Hepatocyte (in vitro differentiated cells): ENCODE measurements around the gene KIF27.
"Not testable (repeated sequence)": the region's sequence is repeated elsewhere in the genome, so short reads cannot be mapped to it uniquely, and the experiment has no call there.

ENCODE experiments used
- CTCF ChIP-seq: fragments of 200-600 bp; sonication (generic); IDR thresholded peaks from 2 replicates; pipeline ENCODE4 v1.5.1; 2016; ENCODE audit warnings: antibody characterized with exemption, mild to moderate bottlenecking; ENCODE audit not compliant: poor library complexity
- EZH2 ChIP-seq: fragments of 200-600 bp; sonication (generic); IDR thresholded peaks from 2 replicates; pipeline ENCODE4 v1.6.1; 2016; ENCODE audit warnings: antibody characterized with exemption, mild to moderate bottlenecking, borderline replicate concordance

DNA sequence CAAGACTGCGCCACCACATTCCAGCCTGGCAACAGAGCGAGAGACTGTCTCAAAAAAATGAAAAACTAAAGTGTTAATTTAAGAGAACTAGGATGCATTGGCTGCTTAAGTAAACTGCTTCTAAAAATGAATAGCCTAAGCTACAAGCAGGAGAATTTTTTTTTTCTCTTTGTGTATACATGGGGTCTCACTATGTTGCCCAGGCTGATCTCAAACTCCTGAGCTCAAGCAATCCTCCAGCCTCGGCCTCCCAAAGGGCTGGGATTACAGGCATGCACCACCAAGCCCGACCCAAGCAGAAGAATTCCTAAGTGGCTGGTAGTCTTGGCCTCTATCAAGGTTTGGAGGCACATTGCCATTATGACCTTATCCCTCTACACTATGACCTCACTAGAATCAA, 106.1 kb downstream of the KIF27 start:
- not testable (repeated sequence) for TF ChIP-seq CTCF, EZH2
